K562 (cell line): ENCODE results near the gene ZSCAN22. TPM values are rescaled to one million over a fixed set of nuclear protein-coding genes. Genes with fewer than 3 reads are reported as not detected.
"Not testable (repeated sequence)": the region's sequence is repeated elsewhere in the genome, so short reads cannot be mapped to it uniquely, and the experiment has no call there.

Experiments
- ATAC-seq: fragments of 200-7000 bp; cut with Tn5 transposase; 3 replicates; pipeline ENCODE4 v1.9.1; 2020; ENCODE audit warnings: moderate library complexity
- BruUV-seq: library from RNA; stranded (reverse); fragments of 400-500 nt; replicated peaks from 2 replicates; lab custom pipeline; 2021; lab: Mats Ljungman, UMichigan
- CTCF ChIA-PET: fragments of 300-600 bp; formaldehyde crosslinking; extraction: SDS; loops from one replicate; lab custom pipeline; 2021; ENCODE audit warnings: low intra/inter-chr PET ratio; lab: Yijun Ruan, JAX
- POLR2A ChIA-PET: fragments of 300-600, 350-650 bp; sonication (Branson Sonifier 250); formaldehyde crosslinking; extraction: SDS; loops from one replicate; lab custom pipeline; 2021; ENCODE audit warnings: antibody characterized with exemption, inconsistent platforms; lab: Yijun Ruan, JAX
- DNase-seq, 4 experiments: peaks; one replicate each; pipeline versions ENCODE4 v3.0.0 to v3.0.0-alpha.2; 2011 to 2018; ENCODE audit warnings: low spot score in 3 of 4, mixed read lengths in 3 of 4; ENCODE audit errors: extremely low read depth in 1 of 4
- FAIRE-seq: peaks from 2 replicates; lab custom pipeline; 2011; peaks lifted over from hg19 to GRCh38; lab: Jason Lieb, UNC
- H2AFZ ChIP-seq: 2 replicates; pipeline ENCODE4 v1.6.0; 2011; ENCODE audit warnings: low read depth, low read length, control low read depth, inconsistent platforms
- H3K27ac ChIP-seq: fragments of 200-600 bp; 3 replicates; pipeline ENCODE4 v1.8.0; 2011; ENCODE audit warnings: low read depth, mild to moderate bottlenecking, control low read depth, inconsistent platforms, low read length, moderate library complexity, mixed read lengths; ENCODE audit errors: extremely low read depth
- H3K27me3 ChIP-seq, 2 experiments: fragments of 300-600 bp in 1 of 2; 2 replicates in 1 of 2; 3 replicates in 1 of 2; pipeline versions ENCODE4 v1.6.0 to v1.8.0; 2011; ENCODE audit warnings: inconsistent platforms in 2 of 2, low read length in 2 of 2, mild to moderate bottlenecking in 1 of 2, mixed read lengths in 1 of 2, moderate library complexity in 1 of 2; ENCODE audit not compliant: control insufficient read depth in 2 of 2, insufficient read depth in 2 of 2
- H3K36me3 ChIP-seq: fragments of 300-600 bp; 3 replicates; pipeline ENCODE4 v1.8.0; 2011; ENCODE audit warnings: mild to moderate bottlenecking, low read length, inconsistent platforms; ENCODE audit not compliant: control insufficient read depth, insufficient read depth
- H3K4me1 ChIP-seq, 2 experiments: fragments of 200-600 bp in 1 of 2; replicated peaks in 1 of 2; 2 replicates in 1 of 2; 3 replicates in 1 of 2; pipeline versions ENCODE4 v1.5.1 to v1.8.0; 2011; ENCODE audit warnings: inconsistent platforms in 2 of 2, low read length in 2 of 2, mild to moderate bottlenecking in 1 of 2, mixed read lengths in 1 of 2, moderate library complexity in 1 of 2; ENCODE audit not compliant: control insufficient read depth in 2 of 2, insufficient read depth in 2 of 2
- H3K4me2 ChIP-seq: 2 replicates; pipeline ENCODE4 v1.6.1; 2011; ENCODE audit warnings: low read length, control low read depth, inconsistent platforms, mixed read lengths; ENCODE audit not compliant: insufficient read depth
- H3K4me3 ChIP-seq: fragments of 200-600 bp; sonication (generic), shearing (Covaris generic); 2 replicates; pipeline ENCODE4 v1.5.1; 2016; ENCODE audit warnings: control low read depth, inconsistent platforms
- H3K79me2 ChIP-seq: fragments of 200-600 bp; 3 replicates; pipeline ENCODE4 v1.8.0; 2011; ENCODE audit warnings: low read length, inconsistent platforms; ENCODE audit not compliant: control insufficient read depth, insufficient read depth
- H3K9ac ChIP-seq, 2 experiments: 2 replicates each; pipeline versions ENCODE4 v1.6.0 to v1.6.1; 2011; ENCODE audit warnings: low read depth in 2 of 2, low read length in 2 of 2, control low read depth in 1 of 2, inconsistent platforms in 1 of 2, mild to moderate bottlenecking in 1 of 2, mixed read lengths in 1 of 2; ENCODE audit not compliant: insufficient read depth in 1 of 2
- H3K9me1 ChIP-seq: one replicate; pipeline ENCODE4 v1.6.0; 2011; ENCODE audit warnings: inconsistent platforms, mild to moderate bottlenecking, low read length, moderate library complexity; ENCODE audit not compliant: control insufficient read depth, insufficient read depth
- H3K9me3 ChIP-seq: replicated peaks from 2 replicates; pipeline ENCODE4 v1.5.1; 2011; ENCODE audit warnings: low read depth, low read length, inconsistent platforms; ENCODE audit not compliant: control insufficient read depth, insufficient read depth
- H4K20me1 ChIP-seq: replicated peaks from 2 replicates; pipeline ENCODE4 v1.6.1; 2011; ENCODE audit warnings: low read length, inconsistent platforms, mixed read lengths; ENCODE audit not compliant: control insufficient read depth, insufficient read depth
- RAD21 ChIP-seq, 2 experiments: fragments of 250-450 bp in 1 of 2; fragments of 450-650 bp in 1 of 2; sonication (Bioruptor Pico) in 1 of 2; formaldehyde crosslinking in 1 of 2; IDR thresholded peaks in 1 of 2; conservative IDR thresholded peaks in 1 of 2; 2 replicates each; pipeline versions ENCODE4 v1.4.0 to v1.8.0; 2020 to 2022; ENCODE audit warnings: mild to moderate bottlenecking in 2 of 2, moderate library complexity in 1 of 2
- ZBTB33 ChIP-seq: sonication (generic); formaldehyde crosslinking; IDR thresholded peaks from 2 replicates; pipeline ENCODE4 v1.8.1; 2023; ENCODE audit warnings: mild to moderate bottlenecking, missing genetic modification reagents
- WGBS: fragments of 100-300 bp; shearing (Covaris generic); methylation state at CpG from one replicate; pipeline ENCODE4 v1.1.6; 2016; ENCODE audit warnings: low coverage, mixed read lengths; ENCODE audit not compliant: insufficient coverage; ENCODE audit errors: missing lambda C conversion rate; 5-methylcytosine and 5-hydroxymethylcytosine counted together
- in situ Hi-C: fragments of 300-500 bp; cut with MboI; formaldehyde crosslinking; loops from 4 replicates; pipeline ENCODE4 v1.15.0; 2018; ENCODE audit warnings: inconsistent platforms, mixed read lengths
- intact Hi-C: fragments of 100-400 bp; cut with micrococcal nuclease; formaldehyde crosslinking; loops from 2 replicates; pipeline ENCODE4 v1.14.2; 2022
- polyA plus RNA-seq, 8 experiments: library from polyadenylated mRNA; depleted of rRNA in 4 of 8; stranded (reverse) in 5 of 8; unstranded in 3 of 8; fragments of >200 nt; fragmentation: Nextera tagmentation in 2 of 8; fragmentation: Illumina TruSeq in 1 of 8; extraction: Ambion mirVana in 2 of 8; extraction: Trizol in 1 of 8; gene quantifications; 2 replicates each; pipeline versions ENCODE4 v1.2.1 to v1.2.3, GENCODE V29; 2011 to 2014; ENCODE audit warnings: inconsistent platforms in 1 of 8, missing spikeins in 1 of 8
- total RNA-seq, 7 experiments: library from RNA; depleted of rRNA in 6 of 7; stranded (reverse); fragments of >200 nt in 6 of 7; fragmentation: Illumina TruSeq in 2 of 7; extraction: Trizol in 2 of 7; gene quantifications; 2 replicates each; pipeline versions ENCODE4 v1.2.1 to v1.2.3, GENCODE V29; 2011 to 2021; ENCODE audit warnings: low replicate concordance in 1 of 7
- TF ChIP-seq, protein P1 (sequence below): fragments of 450-650 bp; IDR thresholded peaks from 2 replicates; pipeline ENCODE4 v1.6.1; 2016; ENCODE audit warnings: mild to moderate bottlenecking
- TF ChIP-seq, protein P2 (sequence below), 3 experiments: IDR thresholded peaks in 2 of 3; conservative IDR thresholded peaks in 1 of 3; 2 replicates each; pipeline ENCODE4 v1.5.1; 2011 to 2012; ENCODE audit warnings: low read length in 3 of 3, mild to moderate bottlenecking in 3 of 3, control low read depth in 2 of 3, improper control_type of control experiment in 1 of 3, inconsistent platforms in 1 of 3, low read depth in 1 of 3, mixed read lengths in 1 of 3, moderate library complexity in 1 of 3; ENCODE audit not compliant: insufficient read depth in 2 of 3

ZSCAN22 gene
- total and polyA plus RNA-seq, 9 of the 15 experiments (the other 6 are each of a cell fraction or from before 2014, with no cell fraction given) = 0.98 to 5.3 (median 3.0) TPM

DNA sequence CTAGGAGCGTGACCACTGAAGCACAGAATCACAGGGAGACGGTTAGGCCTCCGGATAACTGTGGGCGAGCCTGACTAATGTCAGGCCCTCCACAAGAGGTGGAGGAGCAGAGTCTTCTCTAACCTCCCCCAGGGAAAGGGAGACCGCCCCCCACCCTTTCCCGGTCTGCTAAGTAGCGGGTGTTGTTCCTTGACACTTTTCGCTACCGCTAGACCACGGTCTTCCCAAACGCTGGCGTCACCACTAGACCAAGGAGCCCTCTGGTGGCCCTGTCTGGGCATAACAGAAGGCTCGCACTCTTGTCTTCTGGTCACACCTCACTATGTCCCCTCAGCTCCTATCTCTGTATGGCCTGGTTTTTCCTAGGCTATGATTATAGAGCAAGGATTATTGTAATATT lies 16.1 kb upstream of the ZSCAN22 start:
- H3K27me3 ChIP-seq, DNase-seq, H3K4me1 ChIP-seq, H3K9me1 ChIP-seq, in situ Hi-C loops, H3K4me3 ChIP-seq, H3K27ac ChIP-seq, intact Hi-C loops, H3K9ac ChIP-seq, H3K9me3 ChIP-seq, FAIRE-seq, BruUV-seq, ATAC-seq, H4K20me1 ChIP-seq, CTCF ChIA-PET, H3K4me2 ChIP-seq, H2AFZ ChIP-seq: not testable (repeated sequence)
- Histone ChIP-seq H3K79me2 (peaks cover 30% of the 10 kb centered on the region), H3K36me3 (peaks cover 87% of the 10 kb centered on the region)
- WGBS = 97% methylated on average over 10 of the region's 13 CpGs
- POLR2A ChIA-PET = interaction anchor here (3.0 kb wide), 1 partner anchor 16 kb away, joined by 9 read pairs; the partner anchor contains the start of gene ZSCAN22
- TF ChIP-seq ZBTB33 (CRISPR knock-in tag) = peak; percentile 98
- TF ChIP-seq RAD21 (CRISPR knock-in tag; conservative IDR thresholded peaks at IDR 0.05 in 1 of 2, IDR thresholded peaks at IDR 0.05 in 1 of 2) = peak in 1 of 2 experiments; percentile 46; a peak in 2 of 4 replicates
- TF ChIP-seq, protein P1, sequence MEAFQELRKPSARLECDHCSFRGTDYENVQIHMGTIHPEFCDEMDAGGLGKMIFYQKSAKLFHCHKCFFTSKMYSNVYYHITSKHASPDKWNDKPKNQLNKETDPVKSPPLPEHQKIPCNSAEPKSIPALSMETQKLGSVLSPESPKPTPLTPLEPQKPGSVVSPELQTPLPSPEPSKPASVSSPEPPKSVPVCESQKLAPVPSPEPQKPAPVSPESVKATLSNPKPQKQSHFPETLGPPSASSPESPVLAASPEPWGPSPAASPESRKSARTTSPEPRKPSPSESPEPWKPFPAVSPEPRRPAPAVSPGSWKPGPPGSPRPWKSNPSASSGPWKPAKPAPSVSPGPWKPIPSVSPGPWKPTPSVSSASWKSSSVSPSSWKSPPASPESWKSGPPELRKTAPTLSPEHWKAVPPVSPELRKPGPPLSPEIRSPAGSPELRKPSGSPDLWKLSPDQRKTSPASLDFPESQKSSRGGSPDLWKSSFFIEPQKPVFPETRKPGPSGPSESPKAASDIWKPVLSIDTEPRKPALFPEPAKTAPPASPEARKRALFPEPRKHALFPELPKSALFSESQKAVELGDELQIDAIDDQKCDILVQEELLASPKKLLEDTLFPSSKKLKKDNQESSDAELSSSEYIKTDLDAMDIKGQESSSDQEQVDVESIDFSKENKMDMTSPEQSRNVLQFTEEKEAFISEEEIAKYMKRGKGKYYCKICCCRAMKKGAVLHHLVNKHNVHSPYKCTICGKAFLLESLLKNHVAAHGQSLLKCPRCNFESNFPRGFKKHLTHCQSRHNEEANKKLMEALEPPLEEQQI = 0 out of 2 replicates have a peak, but pooled peaks have one; percentile 53
- TF ChIP-seq, protein P2, sequence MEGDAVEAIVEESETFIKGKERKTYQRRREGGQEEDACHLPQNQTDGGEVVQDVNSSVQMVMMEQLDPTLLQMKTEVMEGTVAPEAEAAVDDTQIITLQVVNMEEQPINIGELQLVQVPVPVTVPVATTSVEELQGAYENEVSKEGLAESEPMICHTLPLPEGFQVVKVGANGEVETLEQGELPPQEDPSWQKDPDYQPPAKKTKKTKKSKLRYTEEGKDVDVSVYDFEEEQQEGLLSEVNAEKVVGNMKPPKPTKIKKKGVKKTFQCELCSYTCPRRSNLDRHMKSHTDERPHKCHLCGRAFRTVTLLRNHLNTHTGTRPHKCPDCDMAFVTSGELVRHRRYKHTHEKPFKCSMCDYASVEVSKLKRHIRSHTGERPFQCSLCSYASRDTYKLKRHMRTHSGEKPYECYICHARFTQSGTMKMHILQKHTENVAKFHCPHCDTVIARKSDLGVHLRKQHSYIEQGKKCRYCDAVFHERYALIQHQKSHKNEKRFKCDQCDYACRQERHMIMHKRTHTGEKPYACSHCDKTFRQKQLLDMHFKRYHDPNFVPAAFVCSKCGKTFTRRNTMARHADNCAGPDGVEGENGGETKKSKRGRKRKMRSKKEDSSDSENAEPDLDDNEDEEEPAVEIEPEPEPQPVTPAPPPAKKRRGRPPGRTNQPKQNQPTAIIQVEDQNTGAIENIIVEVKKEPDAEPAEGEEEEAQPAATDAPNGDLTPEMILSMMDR (IDR thresholded peaks at IDR 0.05 in 2 of 3, conservative IDR thresholded peaks at IDR 0.05 in 1 of 3; ENCODE audit: insufficient read depth in 2 of 3, low read depth in 1 of 3, low read length in 3 of 3) = 0 out of 6 replicates have a peak, but pooled peaks of 1 of the 3 experiments have one; percentile 15
